IPS DF 19.7 (cell line): Measurements from ENCODE around the gene CTIF.

Experiments
- DNase-seq: peaks from one replicate; pipeline ENCODE4 v3.0.0-alpha.2; 2013; ENCODE audit warnings: low read depth, low spot score

Gene CTIF

DNA sequence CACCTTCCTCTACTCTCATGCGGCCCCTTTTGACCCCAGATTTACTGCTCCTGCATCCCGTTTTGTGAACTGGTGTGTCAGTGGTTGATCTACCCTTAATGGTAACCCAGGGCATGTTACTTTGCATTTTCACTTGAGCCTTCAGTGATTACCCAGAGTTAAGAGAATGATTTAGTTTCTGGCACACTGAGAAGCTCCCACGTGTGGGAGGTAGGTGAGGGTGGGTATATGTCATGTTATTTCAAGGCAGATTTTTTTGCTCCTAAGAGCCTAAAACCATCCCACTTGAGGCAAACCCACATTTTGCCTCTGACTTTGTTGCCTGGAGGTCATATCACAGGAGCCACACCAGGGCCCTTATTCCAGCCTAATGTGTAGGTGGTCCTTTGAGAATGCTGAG is 186.7 kb downstream of the CTIF start:
- DNase-seq = no peak

DNA sequence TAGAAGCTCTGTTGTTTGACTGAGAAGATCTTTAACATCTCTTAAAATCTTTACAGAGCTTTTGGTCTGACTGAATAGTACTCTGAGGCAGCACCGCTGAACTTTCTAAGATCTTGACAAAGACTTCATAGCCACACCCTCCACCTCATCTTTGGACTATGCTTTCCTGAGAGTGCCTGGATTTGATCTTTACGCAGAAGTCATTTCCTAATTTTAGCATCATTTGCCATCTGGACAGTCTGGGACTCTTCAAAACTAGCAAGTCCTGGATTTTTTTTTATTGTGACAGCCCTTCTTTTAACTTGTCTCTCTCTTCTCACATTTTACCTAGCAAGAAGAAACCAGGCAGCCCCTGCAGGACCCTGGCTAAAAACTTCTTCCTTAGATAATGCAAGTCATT is 188.8 kb downstream of the CTIF start:
- DNase-seq = no peak

DNA sequence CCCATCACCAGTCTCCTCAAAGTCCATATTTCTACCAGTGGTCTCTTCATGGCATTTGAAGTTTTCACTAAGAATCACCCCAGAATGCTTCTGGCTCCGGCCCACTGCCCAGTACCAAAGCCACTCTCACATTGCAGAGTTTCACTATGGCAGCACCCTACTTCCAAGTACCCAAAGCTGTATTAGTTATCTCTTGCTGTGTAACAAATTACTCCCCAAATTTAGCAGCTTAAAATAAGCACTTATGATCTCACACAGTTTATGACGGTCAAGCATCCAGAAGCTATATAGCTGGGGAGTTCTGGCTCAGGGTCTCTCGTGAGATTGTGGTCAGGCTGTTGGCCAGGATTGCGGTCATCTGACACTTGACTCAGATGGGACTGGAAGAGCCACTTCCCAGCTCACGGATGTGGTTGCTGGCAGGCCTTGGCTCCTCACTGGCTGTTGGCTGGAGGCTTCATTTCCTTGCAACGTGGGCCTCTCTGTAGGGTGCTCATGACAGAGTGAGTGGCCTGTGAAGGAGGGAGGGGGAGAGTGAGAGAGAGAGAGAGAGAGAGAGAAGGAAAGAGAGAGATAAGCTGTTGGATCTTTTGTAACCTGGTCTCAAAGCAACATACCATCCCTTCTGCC is 189.5 kb downstream of the CTIF start:
- no peak for DNase-seq

DNA sequence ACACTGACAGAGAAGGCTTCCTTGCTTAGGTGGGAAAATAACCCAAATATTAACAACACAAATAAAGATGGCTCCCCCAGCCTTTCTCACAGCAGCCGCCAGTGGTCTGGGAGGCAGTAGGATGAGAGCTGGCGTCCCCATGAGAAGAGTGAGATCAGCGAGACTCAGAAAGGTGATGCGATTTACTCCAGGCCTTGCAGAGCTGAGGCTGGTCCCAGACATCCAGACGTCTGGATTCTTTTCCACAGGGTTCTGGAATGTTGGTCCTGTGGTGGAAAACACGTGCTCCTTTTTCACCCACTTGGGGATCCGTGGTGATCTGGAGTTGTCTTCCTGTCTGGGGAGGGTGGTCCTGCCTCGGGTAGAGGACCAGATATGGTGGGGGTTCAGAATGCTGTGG is 190.6 kb downstream of the CTIF start:
- no peak for DNase-seq

DNA sequence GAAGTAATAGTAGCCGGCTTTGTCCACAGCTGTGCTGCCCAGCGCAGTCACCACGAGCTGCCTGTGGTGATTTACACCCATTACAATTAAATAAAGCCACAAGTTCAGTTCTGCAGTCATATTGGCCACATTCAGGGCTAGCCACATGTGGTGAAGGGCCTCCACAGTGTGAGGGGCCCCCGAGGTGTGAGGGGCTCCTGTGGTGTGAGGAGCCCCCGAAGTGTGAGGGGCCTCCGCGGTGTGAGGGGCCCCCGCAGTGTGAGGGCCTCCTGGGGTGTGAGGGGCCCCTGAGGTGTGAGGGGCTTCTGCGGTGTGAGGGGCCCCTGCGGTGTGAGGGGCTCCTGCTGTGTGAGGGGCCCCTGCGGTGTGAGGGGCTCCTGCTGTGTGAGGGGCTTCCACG is 191.2 kb downstream of the CTIF start:
- DNase-seq = no peak

DNA sequence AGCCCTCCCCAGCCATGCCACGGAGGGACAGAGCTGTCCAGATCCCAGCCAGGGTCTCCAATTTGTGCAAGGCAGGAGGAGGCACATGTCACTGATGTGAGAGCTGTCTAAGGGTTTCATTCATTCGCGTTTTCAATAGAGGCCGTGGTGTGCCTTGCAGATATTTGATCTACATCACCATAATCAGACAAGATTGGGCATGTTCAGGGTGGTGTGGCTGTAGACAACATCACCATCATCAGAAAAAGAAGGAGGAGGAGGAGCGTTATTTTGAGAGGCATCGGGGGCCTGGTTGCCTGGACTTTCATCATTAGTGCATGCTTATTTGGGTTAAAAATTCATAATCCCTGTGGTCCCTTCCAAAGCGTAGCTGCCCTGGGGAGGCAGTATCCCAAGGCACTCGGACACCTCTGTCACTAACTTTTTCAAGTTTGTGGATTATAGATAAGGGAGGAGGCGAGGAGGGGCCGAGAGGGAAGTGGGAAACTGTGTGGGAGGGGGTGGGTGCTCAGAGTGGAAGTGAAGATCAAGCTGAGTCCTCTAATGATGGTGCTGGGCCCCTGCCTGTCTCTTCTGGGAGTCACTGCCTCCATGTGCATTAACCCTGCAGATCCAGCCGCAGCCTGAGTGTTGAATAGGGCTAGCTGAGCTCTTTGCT is 194.1 kb downstream of the CTIF start:
- DNase-seq = no peak

DNA sequence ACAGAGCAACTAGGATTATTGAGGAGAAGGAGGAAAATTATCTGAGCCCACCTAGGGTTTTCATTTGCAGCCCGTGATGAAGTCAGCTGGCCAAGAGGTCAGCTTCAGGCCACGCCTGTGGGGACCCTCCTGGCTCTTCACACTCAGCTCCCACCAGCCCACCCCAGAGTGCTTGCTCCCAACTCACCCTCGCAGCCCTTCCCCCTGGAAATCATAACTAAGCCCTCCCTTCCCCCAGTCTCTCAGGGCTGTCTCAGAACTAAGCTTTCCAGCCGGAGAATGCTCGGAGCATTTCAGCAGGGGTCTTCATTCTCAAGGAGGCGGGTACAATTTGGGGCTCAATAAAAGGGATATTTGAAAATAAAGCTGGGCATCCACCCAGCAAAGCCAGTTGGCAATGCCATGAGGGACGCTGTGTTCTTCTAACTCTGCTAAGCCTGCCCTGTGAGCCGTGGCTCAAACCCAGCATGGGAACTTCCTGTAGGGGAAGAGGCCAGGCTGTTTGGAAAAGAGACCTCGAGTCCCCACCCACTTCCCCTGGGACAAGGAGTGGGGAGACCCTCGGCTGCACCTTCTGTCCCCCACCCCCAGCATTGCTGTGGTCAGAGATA is 194.9 kb downstream of the CTIF start:
- no peak for DNase-seq

DNA sequence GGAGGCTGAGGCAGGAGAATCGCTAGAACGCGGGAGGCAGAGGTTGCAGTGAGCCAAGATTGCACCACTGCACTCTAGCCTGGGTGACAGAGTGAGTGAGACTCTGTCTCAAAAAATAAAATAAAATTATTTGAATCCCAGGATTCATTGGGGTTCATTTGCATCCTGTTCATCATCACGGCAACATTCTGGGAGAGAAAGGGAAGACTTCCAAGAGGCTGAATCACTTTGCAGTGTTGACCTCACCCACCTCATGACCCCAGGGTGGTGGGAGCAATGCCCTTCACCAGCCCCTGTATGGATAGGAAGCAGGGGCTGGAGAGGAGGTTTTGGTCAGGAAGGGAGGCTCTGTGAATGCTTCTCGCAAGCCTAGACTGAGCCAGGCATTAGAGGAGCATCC is 195.6 kb downstream of the CTIF start:
- no peak for DNase-seq

DNA sequence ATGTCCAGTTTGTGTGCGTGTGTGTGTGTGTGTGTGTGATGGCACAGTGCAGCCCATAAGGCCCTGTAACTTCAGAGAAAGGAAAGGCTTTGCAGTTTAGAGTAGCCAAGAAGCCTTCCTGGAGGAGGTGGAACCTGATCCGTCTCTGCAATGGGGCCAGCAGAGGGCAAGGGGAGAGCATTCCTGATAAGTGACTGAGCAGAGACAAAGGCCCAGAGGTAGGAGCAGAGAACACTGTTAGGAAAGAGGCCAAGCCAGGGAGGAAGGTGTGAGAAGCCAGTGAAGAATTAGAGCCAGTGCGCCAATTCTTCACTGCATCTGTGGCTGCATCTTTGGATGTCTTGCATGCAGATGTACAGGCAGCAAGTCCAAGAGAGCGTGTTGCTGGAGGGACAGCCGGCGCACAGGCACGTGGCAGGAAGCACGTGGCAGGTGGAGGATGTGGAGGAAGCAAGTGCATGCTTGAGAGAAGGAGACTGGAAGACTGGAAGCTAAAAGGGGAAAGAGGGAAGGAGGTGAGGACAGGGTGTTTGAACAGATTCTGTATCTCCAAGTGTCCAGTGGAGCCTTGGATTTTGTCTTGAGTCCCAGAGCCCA is 196.3 kb downstream of the CTIF start:
- DNase-seq = no peak

DNA sequence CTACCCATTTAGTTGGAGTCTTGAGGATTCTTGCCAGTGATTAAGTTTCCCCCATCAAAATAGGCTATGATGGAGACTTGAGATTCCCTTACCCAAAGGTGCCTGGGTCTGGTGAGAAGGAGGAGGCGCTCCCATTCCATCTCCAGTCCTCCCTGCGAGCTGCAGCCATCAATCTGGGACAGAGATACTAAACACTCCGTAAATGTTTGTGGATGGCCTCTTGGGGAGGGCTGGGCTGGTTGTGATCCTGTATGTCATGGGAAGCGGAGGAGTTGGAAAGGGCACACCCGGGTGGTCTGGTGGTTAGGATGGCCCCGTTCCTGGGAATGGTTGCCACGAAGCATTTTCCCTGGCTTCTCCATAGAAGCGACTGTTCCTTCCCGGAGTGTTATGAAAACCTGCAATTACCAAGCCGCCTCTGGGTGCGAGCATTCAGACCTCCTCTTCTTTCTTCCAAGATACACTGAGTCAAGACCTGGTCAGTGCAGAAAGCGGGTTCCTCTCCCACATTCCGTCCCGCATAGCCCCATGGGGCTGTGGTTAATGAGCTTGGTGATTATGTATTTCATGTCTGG is 196.9 kb downstream of the CTIF start:
- no peak for DNase-seq

DNA sequence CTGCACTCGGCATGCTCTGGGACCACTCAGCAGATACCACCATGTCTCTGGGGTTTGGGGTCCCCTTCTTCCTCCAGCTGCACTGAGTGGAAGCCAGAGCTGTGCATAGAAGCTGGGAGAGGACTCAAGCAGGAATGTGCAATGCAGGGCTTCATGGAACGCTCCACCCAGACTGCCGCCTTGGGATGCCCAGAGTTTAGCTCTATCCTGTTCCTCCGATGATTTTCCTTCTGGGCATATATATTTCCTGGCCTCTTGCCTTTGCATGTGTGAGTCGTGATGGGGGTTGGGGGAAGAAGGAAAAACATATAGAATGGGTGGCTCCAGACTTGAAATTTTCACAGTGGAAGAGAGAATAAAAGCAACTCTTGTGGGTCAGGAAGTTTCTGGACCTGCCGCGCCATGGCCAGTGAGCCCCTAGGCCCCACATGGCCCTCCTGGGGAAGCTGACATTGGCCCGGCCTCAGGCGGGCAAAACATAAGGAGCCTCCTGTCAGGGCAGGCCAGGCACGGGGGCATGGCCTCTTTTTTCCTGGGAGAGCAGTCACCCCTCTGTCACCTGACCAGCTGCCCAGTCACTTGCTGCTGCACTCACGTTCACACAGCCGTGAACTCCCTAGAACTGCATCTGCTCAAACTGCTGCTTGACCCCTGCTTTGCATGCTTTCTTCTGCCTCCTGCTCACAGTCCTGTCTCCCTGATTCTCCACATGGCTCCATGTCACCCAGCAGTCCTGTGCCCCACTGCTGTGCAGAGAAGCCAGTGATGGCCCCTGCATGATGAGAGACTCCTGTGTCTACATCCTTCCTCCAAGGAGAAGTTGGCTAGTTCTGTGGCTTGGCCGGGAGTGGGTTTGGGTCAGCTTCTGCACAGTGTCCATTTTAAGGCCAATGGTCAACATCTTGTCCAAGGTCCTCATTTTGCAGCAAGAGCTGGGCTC is 197.8 kb downstream of the CTIF start:
- no peak for DNase-seq

DNA sequence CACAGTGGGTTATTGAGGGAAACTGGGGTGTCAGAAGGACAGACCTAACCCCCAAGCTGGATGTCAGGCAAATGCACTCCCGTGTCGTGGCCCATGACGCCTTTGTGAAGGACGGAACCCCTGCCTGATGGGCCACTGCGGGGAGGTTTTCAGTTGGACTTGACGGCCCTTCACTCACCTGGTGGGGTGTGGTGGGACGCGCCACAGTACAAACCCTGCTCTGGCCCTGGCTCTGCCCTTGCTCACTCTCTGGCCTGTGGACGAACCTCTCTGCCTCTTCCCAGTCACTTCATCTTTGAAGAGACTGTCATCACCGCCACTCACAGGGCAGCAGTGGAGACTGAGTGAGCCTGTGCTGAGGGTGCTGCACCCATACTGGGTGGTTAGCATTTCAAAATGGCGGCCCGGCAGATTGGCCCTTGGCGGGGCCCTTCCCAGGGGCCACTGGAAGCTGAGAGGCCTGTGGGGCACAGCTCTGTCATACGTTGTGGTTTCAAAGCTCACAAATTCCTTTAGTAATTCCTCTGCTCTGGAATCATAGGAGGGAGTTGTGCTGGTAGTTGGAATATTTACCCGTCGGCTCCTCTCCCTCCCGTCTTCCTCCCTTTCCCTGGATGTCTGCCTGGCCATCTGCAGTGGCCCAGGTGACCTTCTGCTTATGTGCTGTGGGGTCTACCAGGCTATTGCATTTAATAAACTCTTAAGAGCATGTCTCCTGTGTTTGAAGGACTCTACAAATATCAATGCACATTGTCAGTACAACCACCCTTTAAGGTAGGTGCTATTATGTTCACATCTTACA is 200.6 kb downstream of the CTIF start:
- no peak for DNase-seq

DNA sequence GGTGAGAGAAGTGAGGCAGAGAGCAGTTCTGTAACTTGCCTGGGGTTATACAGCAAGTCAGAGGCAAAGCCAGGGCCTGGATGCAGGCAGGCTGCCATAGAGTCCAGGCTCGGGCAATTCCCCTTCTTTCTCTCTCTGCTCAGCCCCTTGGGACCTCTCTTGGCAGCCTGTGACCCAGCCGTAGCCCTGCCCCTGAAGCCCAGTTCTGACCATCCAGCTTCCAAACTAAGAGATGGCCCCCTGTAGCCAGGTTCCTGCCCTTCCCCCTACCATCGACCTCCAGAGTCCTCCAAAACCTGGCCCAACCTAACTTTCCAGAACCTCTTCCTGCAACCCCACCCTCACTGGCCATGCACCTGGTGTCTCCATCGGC is 201.2 kb downstream of the CTIF start:
- no peak for DNase-seq

DNA sequence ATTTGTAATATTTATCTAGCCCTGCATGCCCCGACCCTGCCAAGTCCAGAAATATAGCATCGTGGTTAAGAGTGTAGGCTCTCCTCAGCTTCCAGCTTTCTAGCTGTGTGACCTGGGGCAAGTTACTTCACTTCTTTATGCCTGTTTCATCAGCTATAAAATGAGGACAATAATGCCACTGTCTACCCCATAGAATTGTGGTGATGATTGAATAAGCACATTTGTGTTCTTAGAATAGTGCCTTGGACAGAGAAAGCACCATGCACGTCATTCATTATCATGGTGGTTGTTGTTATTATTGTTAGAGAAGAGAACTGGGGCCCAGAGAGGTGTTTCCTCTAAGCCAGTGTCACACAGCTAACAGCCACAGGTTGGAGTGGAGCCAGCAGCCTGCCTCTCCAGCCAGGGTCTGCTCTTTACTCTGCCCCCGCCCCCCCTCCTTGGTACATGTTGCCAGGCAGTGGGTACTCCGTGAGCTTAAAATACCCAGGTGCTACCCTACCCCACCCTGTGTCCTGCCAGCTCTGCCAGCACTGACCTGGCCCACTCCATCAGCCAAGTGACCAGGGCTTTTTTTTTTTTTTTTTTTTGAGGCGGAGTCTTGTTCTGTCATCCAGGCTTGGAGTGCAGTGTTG is 202.1 kb downstream of the CTIF start:
- DNase-seq = no peak

DNA sequence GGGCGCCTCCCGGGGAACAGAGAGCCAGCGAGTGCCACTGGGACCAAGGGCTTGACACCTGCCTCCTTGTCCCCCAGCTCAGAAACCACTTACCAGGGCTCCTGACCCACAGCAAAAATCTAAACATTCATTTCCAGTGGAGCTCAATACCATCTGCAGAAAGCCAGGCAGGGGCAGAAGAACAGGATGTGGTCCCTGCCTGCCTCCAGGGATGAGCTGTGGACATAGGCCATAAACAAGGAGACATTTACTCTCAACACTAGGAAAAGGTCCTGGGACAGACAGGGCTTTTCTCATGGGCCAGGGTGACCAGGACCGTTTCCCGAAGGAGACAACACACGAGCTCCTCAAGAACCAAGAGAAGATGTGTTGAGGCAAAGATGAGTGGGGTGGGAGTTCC is 203.0 kb downstream of the CTIF start:
- DNase-seq = no peak

DNA sequence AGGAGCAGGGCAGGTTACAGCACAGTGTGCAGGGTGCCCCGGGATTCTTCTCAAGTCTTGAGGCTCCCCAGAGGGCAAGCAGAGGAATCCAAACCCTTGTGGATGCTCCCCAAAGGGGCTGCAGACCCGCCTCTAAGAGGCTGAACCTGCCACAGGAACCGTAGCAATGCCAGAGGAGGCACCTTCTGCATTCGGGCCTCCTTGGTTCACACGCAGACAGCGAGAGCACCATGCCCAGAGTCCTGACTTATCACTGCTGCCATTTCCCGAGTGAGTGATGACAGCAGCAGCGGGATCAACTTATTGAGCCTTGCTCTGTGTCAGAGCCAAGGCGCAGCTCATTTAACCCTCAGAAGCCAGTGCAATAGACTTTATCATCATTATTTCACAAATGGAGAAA is 203.5 kb downstream of the CTIF start:
- DNase-seq = no peak

DNA sequence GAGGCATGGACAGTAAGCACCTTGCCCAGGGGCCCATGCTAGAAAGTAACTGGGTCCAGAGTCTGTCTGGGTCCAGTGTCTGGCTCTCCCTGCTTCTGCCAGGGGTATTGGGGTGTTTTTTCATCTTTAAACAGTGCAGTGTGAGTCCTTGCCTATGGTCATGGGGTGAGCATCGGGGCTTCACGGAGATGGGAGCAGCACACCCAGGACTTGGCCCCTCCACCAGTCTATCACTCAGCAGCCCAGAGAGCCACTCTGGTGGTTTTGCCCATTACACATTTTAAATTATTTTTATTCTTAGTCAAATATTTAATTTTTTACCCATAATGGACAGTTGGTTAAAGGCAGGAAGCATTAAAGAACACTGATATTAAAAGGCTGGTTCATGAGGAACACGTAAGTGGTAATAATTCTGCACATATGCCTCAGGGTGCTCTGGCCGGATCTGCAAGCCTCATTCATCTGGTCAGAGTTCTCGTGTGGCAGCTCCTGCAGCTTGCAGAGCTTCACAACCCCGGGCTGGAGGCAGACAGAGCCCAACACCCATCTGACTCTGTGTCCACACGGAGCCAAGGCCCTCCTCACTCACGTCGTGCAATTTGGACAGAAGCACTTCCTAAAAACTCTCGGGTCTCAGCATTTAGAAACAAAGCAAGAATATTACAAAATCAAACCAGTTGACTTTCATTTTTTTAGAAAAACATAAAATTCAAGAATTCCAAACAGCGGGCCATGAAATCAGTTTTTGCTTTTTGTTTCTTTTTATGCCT is 204.1 kb downstream of the CTIF start:
- DNase-seq = no peak

DNA sequence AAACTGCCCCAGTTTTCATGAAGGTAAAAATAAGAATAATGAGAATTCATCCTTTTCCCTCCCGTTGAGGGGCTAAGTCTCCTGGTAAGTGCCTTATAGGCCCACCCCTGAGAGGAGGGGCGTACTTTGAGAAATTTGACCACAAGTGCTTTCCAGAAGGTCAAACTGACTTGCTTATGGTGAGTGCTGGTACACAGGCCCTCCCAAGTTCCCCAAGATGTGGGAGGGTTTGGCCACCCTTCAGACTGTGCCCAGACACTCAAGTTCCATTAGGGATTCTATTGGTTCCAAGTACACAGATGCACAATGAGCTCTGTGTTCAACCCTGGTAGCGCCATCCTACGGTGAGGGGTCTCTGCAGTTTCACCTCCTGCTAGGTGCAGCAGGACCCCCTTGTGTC is 205.1 kb downstream of the CTIF start:
- DNase-seq = no peak

DNA sequence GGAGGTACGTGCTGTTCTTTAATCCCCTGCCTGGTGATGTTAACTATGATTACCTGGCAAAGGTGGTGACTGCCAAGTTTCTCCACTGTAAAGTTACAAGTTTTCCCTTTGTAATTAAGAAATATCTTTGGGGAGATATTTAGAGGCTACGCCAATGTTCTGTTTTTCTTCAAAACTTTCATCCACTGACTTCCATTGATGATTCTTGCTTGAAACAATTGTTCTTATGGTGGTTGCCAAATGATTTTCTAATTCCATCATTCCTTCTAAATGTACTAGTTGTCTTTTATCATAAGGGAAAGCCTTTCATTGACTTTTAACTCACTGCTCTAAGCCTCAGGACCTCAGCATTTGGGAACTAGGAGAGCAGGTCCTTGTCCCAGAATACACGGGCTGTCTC is 206.5 kb downstream of the CTIF start:
- DNase-seq = no peak

DNA sequence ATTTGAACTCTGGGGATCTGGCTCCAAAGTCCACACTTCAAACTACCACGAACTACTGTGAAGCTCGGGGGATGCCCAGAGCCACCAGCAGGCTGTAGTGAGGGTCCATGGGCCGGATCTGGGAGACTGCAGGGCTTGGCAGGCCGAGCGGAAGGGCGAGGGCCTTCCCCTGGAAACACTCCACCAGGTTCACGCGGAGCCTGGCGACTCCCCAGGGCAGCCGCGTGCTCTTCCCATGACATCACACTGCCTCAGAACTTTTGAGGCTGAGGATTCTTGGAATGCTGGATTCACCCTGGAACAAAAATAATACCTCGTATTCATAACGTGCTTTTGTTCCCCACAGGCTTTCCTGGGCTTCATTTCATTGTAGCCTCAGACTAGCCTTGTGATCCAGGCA is 210.9 kb downstream of the CTIF start:
- no peak for DNase-seq
